ENCODE measurements around the gene INHA.
A peak's percentile ranks its signal among the peaks of the same experiment; 100 is the strongest.

Gene INHA

GRCh38 chr2:219540784-219541504 lies 31.2 kb upstream of the INHA start:
- DNase-seq = no peak

- peak; percentile 80 for DNase-seq
Observed at GRCh38 chr2:219541611-219542180, 30.4 kb upstream of the INHA start.

- DNase-seq = no peak
Observed at GRCh38 chr2:219542931-219543595, 29.0 kb upstream of the INHA start.

GRCh38 chr2:219543596-219544358 lies 28.3 kb upstream of the INHA start, which contains the start of the genes CHPF and TMEM198:
Gene CHPF, minus strand, starts transcription at chr2:219543809. Its CDS starts 271 bp downstream, at chr2:219543538.
Gene TMEM198, plus strand, starts transcription at chr2:219544028. Its CDS starts 700 bp downstream, at chr2:219544728.
- DNase-seq = peak; percentile 87

- no peak for DNase-seq
Observed at GRCh38 chr2:219544567-219544966, 27.5 kb upstream of the INHA start.

GRCh38 chr2:219545295-219545942 lies 26.7 kb upstream of the INHA start:
- no peak for DNase-seq

- DNase-seq = no peak
Observed at GRCh38 chr2:219545943-219546352, 26.2 kb upstream of the INHA start.

GRCh38 chr2:219547621-219548020 lies 24.5 kb upstream of the INHA start:
- DNase-seq = no peak

- no peak for DNase-seq
Observed at GRCh38 chr2:219548990-219549389, 23.1 kb upstream of the INHA start.

GRCh38 chr2:219549619-219550018 lies 22.5 kb upstream of the INHA start:
- no peak for DNase-seq

- DNase-seq = no peak
Observed at GRCh38 chr2:219551441-219552381, 20.4 kb upstream of the INHA start.

- DNase-seq = peak; percentile 65
Observed at GRCh38 chr2:219552382-219553167, 19.5 kb upstream of the INHA start.

GRCh38 chr2:219553168-219553417 lies 19.0 kb upstream of the INHA start:
- DNase-seq = no peak

GRCh38 chr2:219553463-219553963 lies 18.6 kb upstream of the INHA start:
- no peak for DNase-seq

GRCh38 chr2:219554350-219554749 lies 17.8 kb upstream of the INHA start:
- DNase-seq = no peak

GRCh38 chr2:219555956-219556355 lies 16.2 kb upstream of the INHA start:
- DNase-seq = no peak

GRCh38 chr2:219556413-219556812 lies 15.7 kb upstream of the INHA start:
- no peak for DNase-seq

GRCh38 chr2:219557320-219557719 lies 14.8 kb upstream of the INHA start:
- DNase-seq = no peak

GRCh38 chr2:219557791-219558785 lies 14.0 kb upstream of the INHA start:
- no peak for DNase-seq

Measured in activated effector memory CD4-positive, alpha-beta T cell treated with Interleukin-2 at 50 U/mL for 16 hours (primary cell).